Measurements from ENCODE around the gene PGGT1B.

Gene PGGT1B

DNA sequence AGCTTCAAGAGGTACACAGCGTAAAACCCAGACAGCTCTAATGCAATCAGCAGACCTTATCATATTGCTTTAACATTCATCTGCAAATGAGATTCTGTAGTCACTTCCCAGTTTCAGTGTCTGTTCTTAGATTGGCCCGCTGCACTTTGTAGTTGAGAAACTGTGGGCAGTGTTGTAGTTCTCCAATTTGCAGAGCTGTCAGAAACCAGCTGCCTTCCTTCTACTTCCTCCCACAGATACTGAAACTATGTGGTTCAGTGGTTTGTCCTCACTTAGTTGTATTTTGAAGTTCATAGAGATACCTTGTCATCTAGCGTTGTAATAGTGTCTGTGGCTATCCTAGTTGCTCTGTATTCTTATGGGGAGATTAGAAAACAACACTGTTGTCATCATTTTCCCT, 53.4 kb downstream of the PGGT1B start:
- no peak overlapping the region for H3K27ac ChIP-seq
- DNase-seq: no peak

DNA sequence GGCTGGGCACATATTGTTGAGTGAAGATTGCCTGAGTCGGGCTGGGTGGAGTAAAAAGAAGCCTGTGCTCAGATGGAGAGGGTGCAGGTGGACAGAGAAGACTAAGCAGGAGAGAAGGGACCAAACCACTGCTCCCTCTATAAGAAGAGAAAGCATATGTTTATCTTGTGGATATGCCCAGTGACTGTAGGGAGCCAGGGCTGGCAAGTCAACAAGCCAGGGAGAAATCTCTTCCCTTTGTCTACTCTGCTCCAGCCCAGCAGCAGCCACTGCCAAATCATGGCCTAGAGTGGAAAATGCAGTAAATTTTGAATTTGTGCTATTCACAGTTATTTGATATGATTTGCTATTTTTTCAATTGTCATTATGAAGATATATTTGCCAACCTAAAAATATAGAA, 59.7 kb downstream of the PGGT1B start:
- no peaks in the 10 kb centered on the region for H3K9me3 ChIP-seq (ENCODE audit: severe bottlenecking)
- H3K27me3 ChIP-seq (ENCODE audit: insufficient read depth, low read depth, severe bottlenecking): no peaks in the 10 kb centered on the region
- TF ChIP-seq, protein P1, sequence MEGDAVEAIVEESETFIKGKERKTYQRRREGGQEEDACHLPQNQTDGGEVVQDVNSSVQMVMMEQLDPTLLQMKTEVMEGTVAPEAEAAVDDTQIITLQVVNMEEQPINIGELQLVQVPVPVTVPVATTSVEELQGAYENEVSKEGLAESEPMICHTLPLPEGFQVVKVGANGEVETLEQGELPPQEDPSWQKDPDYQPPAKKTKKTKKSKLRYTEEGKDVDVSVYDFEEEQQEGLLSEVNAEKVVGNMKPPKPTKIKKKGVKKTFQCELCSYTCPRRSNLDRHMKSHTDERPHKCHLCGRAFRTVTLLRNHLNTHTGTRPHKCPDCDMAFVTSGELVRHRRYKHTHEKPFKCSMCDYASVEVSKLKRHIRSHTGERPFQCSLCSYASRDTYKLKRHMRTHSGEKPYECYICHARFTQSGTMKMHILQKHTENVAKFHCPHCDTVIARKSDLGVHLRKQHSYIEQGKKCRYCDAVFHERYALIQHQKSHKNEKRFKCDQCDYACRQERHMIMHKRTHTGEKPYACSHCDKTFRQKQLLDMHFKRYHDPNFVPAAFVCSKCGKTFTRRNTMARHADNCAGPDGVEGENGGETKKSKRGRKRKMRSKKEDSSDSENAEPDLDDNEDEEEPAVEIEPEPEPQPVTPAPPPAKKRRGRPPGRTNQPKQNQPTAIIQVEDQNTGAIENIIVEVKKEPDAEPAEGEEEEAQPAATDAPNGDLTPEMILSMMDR (IDR thresholded peaks at IDR 0.05; ENCODE audit: low read depth, low read length): no peak
- no peak overlapping the region for H3K4me3 ChIP-seq (ENCODE audit: low read depth, low read length)
- H3K27ac ChIP-seq: no peak overlapping the region
- H3K36me3 ChIP-seq: no peaks in the 10 kb centered on the region
- DNase-seq: no peak

More for the DNA sequence above, 53.4 kb downstream of the PGGT1B start:
- no peak overlapping the region for H3K4me3 ChIP-seq (ENCODE audit: low read depth, low read length)
- H3K9me3 ChIP-seq (ENCODE audit: severe bottlenecking): no peaks in the 10 kb centered on the region
- no peaks in the 10 kb centered on the region for H3K27me3 ChIP-seq (ENCODE audit: insufficient read depth, low read depth, severe bottlenecking)
- H3K36me3 ChIP-seq: no peaks in the 10 kb centered on the region
- TF ChIP-seq, protein P1 (IDR thresholded peaks at IDR 0.05; ENCODE audit: low read depth, low read length): no peak

DNA sequence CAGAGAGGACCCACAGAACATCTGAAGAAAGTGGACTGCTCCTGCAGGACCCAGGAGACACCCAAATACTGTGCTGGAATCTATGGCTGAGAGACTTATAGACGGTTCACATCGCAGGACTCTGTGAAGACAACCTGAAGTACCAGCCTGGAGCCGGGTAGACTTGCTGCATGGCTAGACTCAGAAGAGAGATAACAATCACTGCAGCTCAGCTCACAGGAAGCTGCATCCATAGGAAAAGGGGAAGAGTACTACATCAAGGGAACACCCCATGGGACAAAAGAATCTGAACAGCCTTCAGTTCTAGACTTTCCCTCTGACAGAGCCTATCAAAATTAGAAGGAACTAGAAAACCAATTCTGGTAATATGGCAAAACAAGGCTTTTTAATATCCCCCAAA, 66.5 kb downstream of the PGGT1B start:
- Histone ChIP-seq H3K9me3 (ENCODE audit: severe bottlenecking) (no peaks in the 10 kb centered on the region), H3K36me3 (no peaks in the 10 kb centered on the region), H3K4me3 (ENCODE audit: low read depth, low read length) (no peak overlapping the region), H3K27ac (no peak overlapping the region), H3K27me3 (ENCODE audit: insufficient read depth, low read depth, severe bottlenecking) (no peaks in the 10 kb centered on the region)
- TF ChIP-seq, protein P1 (IDR thresholded peaks at IDR 0.05; ENCODE audit: low read depth, low read length): no peak
- no peak for DNase-seq

DNA sequence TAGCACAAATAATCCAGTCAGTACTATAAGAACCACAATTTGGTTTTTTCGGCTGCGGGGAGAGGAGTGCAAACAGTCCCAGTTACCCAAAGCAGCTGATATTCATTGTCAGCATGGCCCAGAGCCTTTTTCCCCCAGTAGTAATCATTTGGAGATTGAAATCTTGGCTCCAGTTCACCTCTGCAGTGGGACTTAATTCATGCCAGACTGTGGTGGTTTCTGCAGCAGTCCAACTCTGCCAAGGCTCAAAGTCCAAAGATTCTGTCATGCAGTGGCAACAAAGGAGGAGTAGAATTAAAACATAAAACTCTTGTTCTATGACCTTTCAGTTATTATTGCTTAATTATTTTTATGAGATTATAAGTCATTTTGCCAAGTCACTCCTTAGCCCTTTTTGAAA, 68.0 kb downstream of the PGGT1B start:
- Histone ChIP-seq H3K36me3 (no peaks in the 10 kb centered on the region), H3K4me3 (ENCODE audit: low read depth, low read length) (no peak overlapping the region), H3K27ac (no peak overlapping the region), H3K9me3 (ENCODE audit: severe bottlenecking) (no peaks in the 10 kb centered on the region), H3K27me3 (ENCODE audit: insufficient read depth, low read depth, severe bottlenecking) (no peaks in the 10 kb centered on the region)
- DNase-seq: no peak
- TF ChIP-seq, protein P1 (IDR thresholded peaks at IDR 0.05; ENCODE audit: low read depth, low read length): no peak

DNA sequence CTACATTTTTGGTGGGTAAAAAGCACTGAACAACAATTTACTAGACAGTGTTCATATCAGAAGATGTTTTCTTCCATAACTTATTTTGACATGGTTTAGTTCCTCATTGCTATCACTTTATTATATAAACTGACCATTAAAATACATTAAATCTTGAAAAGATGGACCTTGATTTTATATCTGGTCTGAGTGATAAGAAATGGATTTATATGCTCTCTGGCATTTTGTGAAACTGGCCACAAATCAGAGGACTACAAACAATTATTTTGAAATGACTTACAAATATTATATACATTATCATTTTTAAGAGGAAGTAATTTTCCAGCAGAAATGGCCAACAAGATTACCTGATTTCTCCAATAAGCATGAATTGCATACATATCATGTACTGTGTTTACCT, 69.4 kb downstream of the PGGT1B start:
- H3K27ac ChIP-seq: no peak overlapping the region
- no peaks in the 10 kb centered on the region for H3K27me3 ChIP-seq (ENCODE audit: insufficient read depth, low read depth, severe bottlenecking)
- H3K9me3 ChIP-seq (ENCODE audit: severe bottlenecking): no peaks in the 10 kb centered on the region
- no peak overlapping the region for H3K4me3 ChIP-seq (ENCODE audit: low read depth, low read length)
- H3K36me3 ChIP-seq: no peaks in the 10 kb centered on the region
- TF ChIP-seq, protein P1 (IDR thresholded peaks at IDR 0.05; ENCODE audit: low read depth, low read length): no peak
- no peak for DNase-seq

DNA sequence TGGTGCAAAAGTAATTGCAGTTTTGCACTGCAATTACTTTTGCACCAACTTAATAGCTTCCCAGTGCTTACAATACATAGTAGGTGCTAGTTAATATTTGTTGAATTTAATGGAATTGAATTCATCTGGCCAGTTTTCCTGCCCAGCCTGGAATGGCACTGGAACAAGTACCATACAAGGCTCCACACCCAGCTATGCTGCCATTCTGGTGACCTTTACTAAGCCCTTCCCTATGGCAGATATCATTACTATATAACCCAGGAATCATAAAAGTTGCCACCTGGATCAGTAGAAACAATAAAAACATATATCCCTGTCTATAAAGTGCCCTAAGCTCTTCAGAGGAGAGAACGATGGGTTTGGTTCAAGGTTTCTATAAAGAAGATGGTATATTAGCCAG, 70.6 kb downstream of the PGGT1B start:
- Histone ChIP-seq H3K4me3 (ENCODE audit: low read depth, low read length) (no peak overlapping the region), H3K27ac (no peak overlapping the region), H3K27me3 (ENCODE audit: insufficient read depth, low read depth, severe bottlenecking) (no peaks in the 10 kb centered on the region), H3K9me3 (ENCODE audit: severe bottlenecking) (no peaks in the 10 kb centered on the region), H3K36me3 (no peaks in the 10 kb centered on the region)
- TF ChIP-seq, protein P1 (IDR thresholded peaks at IDR 0.05; ENCODE audit: low read depth, low read length): no peak
- DNase-seq: no peak

All from WERI-Rb-1 (cell line).